HG02763 (cell line): ENCODE measurements around the gene KDM7A.

Experiments used
- ATAC-seq: cut with Tn5 transposase; IDR thresholded peaks from one replicate; pipeline ENCODE4 v1.9.1; 2021; ENCODE audit warnings: mild to moderate bottlenecking, moderate library complexity; ENCODE audit not compliant: unreplicated experiment

Gene KDM7A, protein sequence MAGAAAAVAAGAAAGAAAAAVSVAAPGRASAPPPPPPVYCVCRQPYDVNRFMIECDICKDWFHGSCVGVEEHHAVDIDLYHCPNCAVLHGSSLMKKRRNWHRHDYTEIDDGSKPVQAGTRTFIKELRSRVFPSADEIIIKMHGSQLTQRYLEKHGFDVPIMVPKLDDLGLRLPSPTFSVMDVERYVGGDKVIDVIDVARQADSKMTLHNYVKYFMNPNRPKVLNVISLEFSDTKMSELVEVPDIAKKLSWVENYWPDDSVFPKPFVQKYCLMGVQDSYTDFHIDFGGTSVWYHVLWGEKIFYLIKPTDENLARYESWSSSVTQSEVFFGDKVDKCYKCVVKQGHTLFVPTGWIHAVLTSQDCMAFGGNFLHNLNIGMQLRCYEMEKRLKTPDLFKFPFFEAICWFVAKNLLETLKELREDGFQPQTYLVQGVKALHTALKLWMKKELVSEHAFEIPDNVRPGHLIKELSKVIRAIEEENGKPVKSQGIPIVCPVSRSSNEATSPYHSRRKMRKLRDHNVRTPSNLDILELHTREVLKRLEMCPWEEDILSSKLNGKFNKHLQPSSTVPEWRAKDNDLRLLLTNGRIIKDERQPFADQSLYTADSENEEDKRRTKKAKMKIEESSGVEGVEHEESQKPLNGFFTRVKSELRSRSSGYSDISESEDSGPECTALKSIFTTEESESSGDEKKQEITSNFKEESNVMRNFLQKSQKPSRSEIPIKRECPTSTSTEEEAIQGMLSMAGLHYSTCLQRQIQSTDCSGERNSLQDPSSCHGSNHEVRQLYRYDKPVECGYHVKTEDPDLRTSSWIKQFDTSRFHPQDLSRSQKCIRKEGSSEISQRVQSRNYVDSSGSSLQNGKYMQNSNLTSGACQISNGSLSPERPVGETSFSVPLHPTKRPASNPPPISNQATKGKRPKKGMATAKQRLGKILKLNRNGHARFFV

DNA sequence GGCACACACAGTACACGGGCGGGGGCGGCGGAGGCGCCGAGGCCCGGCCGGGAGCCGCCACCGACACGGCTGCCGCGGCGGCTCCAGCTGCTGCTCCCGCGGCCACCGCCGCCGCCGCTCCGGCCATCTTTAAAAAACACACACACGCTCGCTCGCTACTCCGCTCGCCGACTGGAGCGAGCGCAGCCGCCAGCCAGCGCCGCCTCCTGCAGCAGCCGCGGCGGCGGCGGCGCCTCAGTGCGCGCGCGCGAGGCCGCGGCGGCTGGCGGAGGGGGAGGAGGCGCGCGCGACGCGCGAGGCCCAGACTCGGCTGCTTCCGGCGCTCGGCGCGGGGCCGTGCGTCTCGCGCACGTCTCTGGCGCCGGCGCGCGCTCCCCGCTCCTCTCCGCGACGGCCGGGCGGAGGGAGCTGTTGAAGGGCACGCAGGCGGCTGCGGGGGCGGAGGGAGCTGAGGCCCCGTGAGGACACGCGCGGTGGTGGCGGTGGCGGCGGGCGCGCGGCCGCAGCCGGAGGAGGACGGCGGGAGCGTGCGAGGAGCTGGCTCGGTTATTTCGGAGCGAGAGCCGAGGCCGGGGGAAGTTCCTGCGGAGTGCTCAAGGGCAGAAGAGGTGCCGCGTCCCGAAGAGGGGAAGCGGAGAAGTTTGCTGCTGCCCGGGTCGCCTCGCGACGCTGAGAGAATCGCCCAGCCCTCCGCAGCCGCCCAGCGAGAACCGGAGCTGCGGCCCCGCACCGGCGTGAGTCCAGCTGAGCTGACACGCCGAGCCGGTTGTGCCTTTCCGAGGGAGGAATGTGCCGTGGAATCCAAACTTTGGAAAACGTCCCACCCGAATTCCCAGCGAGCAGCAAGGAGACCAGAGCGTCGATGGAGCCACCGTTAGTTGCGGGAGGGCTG lies at the start of gene KDM7A:
KDM7A (minus strand) TSS at position 173 of the 892 bp plus-strand sequence; CDS start at position 127, 46 bp downstream.
- ATAC-seq: peak; percentile 69

DNA sequence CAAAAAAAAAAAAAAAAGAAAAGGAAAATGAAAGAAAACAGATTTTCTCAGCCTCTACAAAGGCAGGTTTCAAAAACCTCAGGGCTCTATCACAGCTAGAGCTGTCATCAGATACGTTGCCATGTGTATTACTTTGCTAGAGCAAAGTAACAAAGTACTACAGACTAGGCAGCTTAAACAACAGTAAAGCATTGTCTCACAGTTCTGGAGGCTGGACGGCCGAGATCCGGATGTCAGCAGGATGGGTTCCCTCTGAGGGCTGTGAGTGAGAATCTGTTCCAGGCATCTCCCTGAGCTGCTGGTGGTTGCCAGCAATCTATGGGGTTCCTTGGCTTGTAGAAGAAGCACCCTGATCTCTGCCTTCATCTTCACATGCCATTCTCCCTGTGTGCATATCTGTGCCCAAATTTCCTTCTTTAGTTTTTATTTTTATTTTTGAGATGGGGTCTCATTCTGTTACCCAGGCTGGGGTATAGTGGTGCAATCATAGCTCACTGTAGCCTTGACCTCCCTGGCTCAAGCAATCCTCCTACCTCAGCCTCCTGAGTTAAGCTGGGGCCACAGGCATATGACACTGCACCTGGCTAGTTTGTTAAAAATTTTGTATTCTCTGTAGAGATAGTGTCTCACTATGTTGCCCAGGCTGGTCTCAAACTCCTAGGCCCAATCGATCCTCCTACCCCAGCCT lies 48.9 kb upstream of the KDM7A start:
- no peak for ATAC-seq

DNA sequence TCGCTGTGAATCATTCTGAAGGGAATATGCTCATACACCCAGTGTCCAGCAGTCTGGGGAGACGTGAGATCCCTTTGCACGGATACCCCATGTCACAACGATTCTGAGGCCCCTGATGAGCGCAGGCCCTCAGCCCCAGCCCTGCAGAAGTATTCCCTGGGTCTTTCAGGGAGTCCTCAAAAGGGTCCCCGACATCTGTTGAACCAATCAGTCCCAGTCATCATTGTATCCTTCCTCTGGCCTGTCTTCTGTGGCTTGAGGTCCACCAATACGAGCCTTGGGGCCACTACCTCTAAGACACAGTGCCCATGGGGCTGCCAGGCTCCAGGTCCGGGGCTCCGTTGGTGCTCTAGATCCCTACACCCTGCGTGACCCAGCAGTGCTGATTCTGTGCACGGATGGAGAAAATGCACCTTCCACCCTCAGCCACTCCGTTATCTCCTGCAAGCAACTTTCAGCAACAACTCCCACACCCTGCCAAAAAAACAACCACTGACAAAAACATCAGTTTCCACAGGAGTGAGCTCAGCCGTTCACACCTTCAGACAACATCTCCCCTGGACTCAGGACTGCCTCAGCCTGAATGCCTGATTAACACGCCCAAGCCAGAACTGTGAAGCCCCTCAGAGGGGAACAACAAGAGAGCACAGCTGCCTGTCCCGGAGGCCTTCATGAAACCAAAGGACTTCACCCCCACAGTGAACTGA lies 46.9 kb upstream of the KDM7A start:
- ATAC-seq: no peak

DNA sequence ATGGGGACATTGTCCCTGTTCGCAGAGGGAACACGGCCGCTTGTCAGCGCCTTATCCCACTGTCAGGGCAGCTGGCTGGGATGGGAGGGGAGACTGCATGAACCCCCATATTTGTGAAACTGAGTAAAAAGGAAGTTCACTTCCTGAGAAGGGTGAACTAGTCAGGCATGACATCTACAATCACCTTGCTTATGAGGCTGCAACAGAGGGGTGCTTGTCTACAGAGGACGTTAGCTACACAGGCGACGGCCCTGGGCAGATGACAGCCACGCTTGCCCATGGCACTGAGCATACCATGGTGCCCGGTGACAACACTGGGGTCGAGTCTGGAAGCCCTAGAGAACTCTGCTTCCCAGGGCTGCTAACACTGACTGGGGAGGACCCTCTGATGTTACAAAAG lies 46.0 kb upstream of the KDM7A start:
- no peak for ATAC-seq

DNA sequence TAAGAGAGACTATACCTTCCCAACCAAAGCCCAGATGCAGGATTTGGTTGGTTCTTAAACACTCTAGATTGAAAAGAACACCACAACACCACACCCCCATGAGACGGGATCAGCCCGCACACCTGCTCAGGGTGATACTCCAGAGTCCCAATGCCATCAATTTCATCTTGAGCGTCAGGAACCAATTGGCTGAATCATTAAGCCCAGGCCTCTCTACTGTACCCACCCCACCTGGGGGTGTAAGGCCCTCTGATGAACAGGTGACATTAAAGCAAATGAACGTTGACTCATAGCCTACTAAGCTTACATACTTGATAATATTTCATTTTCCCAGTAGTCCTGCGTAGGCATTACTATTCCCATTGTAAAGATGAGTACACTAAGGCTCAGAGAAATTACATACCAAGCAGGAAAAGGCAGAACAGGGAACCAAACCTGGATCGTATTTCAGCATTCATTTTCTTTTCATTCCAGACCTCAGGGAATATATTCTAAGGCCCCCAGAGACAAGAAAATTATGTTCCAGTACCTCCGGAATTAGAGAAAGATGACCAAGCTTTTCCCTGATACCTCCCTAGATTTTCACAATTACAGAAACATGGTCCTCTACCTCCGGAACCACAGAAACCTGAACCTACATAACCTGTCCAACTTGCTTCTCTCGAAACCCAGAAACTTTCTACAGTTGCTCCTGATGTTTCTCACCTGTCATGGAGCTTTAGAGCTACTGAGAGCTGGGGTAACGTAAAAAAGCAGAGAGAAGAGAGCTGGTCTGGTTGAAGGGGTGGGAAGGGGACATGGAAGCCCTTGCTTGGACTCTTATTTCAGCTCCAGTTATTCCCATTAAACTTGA lies 43.1 kb upstream of the KDM7A start:
- no peak for ATAC-seq

DNA sequence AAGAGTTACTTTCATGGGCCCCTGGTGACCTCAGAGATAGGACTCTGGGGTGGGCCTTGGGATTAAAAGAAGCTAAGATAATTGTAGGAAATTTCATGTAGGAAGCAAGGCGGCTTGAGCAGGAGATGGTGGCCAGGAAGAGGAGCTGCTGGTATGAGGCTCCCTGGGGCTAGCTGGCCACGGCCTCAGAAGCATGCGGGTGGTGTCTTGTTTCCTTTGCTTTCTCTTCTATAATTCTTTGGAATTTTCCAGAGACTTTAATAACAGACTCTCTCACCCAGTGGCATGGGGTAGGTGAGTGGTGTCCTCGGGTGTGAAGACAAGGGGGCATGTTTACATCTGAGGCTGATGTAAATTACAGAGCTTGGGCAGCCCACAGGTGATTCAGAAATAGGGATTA lies 41.9 kb upstream of the KDM7A start:
- no peak for ATAC-seq

DNA sequence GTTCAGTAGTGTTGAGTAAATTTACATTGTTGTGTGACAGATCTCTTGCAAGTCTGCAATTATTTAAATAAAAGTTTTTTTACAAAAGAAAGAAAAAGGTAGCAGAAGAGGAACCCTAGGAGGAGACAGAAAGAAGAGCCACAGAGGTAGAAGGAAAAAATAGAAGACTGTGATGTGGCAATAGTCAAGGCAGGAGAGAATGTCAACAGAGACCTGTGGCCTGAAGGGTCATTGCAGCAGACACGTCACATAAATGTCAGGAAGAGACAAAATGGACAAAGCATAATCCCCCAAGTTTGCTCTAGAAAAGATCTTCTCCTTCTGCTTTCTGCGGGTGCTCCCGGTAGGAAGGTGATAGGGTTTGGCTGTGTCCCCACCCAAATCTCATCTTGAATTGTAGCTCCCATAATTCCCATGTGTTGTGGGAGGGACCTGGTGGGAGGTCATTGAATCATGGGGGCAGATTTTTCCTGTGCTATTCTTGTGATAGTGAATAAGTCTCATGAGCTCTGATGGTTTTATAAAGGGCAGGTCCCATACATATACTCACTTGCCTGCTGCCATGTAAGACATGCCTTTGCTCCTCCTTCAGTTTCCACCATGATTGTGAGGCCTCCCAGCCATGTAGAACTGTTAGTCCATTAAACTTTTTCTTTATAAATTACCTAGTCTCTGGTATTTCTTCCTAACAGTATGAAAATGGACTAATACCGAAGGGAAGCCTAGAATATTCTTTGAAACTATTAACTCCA lies 41.1 kb upstream of the KDM7A start:
- no peak for ATAC-seq

DNA sequence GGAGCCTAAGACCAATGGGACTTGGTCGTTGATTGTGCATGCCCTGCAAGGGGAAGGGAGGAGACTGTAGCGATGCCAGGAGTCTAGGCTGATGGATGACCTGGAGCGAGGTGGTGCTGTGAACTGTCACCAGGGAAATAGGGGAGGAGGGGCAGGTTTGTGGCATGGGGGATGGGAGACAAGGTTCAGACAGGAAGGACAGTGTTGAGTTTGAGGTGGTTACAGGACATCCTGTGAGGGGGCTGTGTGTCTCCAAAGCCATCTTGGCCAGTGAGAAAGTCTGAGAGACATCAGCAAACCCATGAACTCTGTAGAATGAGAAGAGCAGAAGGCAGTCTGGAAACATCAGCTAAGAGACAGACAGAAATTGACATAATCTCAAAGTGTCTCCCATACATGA lies 38.5 kb upstream of the KDM7A start:
- ATAC-seq: no peak

DNA sequence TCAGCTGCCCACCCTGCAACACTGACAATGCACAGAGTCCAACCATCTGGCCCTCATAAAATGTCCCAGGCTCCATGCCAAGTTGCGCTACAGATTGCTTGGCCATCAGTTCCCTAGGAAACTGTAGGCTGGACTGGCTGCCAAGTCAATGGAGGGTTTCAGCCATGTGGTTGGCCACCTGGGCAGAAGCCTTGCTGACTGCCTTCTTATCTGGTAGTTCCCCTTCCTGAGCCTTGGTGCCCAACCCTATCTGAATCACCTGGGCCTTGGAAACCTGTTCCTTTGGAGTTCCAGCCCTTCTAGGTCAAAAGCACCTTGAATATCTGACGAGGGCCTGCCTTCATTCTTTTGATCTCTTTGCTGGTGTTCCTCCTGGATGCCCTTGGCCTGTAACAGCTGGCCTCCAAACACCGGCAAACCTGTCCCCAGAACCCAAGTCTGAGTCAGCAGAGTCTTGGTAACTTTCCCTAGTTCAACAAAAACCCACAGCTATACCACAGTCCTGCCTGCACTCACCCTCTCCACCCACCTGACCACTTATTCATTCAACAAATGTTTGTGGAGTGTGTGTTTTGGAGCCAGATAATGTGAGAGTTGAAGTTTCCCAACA lies 37.4 kb upstream of the KDM7A start:
- ATAC-seq: no peak

DNA sequence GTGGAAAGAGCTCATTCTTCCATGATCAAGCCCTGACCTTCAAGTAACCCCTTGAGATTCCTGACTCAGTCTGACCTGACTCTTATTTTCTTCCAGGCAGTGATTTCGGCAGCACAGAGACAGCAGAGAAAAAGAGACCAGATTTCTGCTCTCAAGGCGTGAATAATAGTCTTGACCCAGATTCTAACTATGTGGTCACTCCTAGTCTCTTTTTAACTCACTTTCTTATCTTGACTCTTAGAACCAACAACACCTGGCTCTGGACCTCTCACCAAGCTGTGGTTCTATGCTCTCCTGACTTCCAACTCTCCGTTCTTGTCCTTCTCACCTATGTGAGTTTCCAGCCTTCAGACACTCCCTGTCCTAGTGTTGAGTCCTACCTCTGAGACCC lies 36.9 kb upstream of the KDM7A start:
- ATAC-seq: no peak

DNA sequence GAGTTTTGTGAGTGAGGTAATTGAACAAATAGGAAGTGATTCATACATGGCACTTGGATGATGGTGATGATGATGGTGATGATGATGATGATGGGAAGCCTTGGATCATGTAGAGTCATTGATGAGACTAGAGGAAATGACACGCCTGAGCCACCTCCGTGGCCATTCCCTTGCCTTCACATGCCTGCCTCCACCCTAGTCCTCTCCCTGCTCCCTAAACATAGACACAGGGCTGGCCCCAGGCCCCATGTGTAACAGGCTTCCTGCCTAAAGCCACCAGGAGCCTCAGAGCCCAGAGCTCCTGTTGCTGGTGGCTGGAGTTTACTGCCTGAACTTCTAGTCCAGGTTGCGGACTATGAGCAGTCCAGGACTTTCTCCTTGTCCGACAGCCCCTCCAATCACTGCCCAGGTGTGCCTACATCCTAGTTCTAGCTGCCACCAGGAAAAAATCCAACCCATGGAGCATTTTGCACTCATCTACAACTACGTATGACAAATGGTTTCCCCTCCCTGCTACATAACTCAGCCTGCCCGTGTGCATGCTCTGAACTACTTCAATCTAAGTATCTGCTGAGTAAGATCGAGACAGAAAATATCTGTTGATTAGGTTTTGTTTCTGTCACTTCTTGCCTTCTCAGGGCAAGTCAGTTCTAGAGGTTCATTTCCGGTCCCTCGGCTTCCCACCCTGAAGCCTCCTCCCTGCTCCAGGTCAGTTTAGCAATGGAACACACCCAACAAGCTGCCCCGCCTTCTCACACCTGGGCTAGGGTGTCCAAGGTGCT lies 35.5 kb upstream of the KDM7A start:
- peak; percentile 47 for ATAC-seq

DNA sequence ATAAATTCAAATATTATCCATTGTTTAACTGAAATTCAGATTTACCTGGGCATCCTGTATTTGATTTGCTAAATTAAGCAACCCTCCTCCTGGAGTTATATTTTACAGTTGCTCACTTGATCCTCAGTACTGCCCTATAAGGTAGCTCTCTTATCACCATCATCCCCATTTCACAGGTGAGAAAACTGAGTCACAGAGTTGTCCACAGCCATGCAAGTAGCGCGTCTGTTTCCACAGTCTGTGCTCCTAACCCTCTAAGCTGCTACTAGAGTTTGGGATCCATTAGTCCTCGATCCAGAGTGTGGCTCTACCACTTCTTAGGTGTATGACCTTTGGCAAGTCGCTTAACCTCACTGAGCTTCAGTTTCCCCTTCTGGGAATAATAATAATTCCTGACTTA lies 34.9 kb upstream of the KDM7A start:
- no peak for ATAC-seq

DNA sequence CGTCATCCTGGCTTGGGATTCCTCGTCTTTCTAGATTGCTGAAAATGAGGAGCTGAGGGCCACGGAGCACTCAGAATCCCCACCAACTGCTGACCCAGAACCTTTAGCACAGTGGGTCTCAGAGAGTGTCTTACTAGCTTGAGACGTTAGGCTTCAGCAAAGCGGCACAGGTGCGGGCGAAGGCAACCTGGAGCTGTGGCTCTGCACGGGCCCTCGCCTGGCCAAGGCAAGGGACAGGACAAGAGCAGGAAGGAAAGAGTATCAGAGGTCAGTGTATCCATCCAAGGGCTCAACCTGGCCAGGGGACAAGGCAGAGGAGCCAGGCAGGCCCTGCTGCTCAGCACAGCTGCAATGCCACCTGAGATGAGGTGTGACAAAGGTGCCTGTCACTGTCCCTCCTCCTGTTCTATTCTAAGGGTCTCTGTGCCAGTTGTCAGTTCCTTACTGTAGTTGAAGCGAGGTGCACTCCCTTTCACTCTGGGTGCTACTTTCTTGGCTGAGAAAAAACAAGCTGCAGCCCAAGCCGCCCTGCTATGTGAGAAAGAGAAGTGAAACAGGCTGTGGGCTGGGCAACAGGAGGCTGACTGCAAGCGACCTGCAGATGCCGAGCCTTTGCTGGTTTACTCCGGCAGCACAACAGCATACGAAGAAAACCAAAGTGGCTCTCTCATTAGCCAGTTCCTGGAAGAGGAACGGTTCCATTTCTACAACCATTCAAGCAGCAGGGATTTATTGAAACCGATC lies 33.3 kb upstream of the KDM7A start:
- ATAC-seq: peak; percentile 93

DNA sequence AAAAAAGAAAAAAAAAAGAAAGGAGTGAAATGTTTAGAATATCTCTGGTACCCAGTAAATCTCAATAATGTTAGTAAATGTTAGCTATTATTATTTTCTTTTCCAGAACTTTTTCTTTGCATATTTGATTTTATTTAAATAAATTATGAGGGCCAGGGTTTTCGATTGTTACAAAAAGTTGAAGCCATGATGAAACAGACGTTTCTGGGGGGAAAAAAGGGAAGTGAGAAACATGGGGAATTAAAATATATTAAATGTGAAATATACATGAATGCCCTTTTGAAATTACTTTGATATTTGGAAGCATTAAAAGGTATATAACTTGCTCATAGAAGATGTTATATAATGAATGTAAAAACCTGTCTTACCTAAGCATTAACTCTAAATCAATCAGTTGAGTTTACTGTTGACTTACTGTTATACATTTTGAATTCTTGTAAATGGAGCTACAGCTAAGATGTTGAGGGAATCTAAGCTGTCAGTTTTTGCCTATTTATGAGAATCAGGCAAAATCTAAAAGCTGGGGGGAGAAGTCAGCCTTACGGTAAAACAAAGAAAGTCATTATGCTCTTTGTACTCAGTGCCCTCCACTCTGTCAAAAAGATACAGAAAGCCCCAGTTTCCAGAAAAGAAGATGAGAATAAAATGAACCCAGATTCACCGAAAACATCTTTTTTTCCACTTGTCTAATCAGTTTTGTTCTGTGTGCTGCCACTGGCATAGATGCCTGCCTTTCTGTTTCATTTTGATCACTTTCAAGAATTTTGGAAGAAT lies 30.0 kb upstream of the KDM7A start:
- ATAC-seq: no peak

DNA sequence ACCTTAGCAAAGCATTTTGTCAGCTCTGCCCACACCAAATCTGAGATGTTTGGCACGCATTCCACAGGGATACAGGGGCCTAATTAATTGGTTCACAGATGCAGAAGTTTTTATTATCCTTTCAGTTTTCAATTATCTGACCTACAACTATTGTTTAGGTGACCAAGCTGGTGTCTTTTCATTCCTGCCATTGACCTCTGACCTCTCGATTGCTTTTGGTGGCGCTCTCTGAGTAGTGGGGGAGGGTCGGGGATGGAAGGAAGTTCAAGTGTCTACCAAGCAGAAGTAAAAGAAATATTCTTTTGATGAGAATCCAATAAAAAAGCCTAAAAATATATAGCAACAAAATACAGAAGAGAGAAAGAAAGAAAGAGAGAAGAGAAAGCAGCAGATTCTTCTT lies 28.8 kb upstream of the KDM7A start:
- ATAC-seq: no peak
